Esophagus muscularis mucosa (tissue), 4 donors: ENCODE data around the gene ASIC2. TPM values are rescaled to one million over a fixed set of nuclear protein-coding genes. Genes with fewer than 3 reads are reported as not detected.
"Not testable (repeated sequence)": the region's sequence is repeated elsewhere in the genome, so short reads cannot be mapped to it uniquely, and the experiment has no call there.

Experiments used
- DNase-seq: peaks from one replicate; pipeline ENCODE4 v3.0.0-alpha.2; 2017; ENCODE audit errors: extremely low spot score
- H3K27ac ChIP-seq, 4 donors: fragments of 200-600 bp; sonication (generic); replicated peaks in 1 of 4; 1 replicate in 3 of 4; 2 replicates in 1 of 4; pipeline ENCODE4 v1.5.1; 2016 to 2019; ENCODE audit warnings: mild to moderate bottlenecking in 1 of 4
- H3K27me3 ChIP-seq, 4 donors: fragments of 200-600 bp; sonication (generic); one replicate each; pipeline versions ENCODE4 v1.5.1 to v1.6.0; 2016 to 2019
- H3K36me3 ChIP-seq, 4 donors: fragments of 200-600 bp; sonication (generic); one replicate each; pipeline ENCODE4 v1.5.1; 2016 to 2019
- H3K4me1 ChIP-seq, 4 donors: fragments of 200-600 bp; sonication (generic); one replicate each; pipeline ENCODE4 v1.5.1; 2016 to 2019
- H3K4me3 ChIP-seq, 4 donors: fragments of 200-600 bp; sonication (generic); 1 replicate in 2 of 4; 2 replicates in 2 of 4; pipeline ENCODE4 v1.5.1; 2016 to 2019; ENCODE audit warnings: mild to moderate bottlenecking in 4 of 4, moderate library complexity in 1 of 4
- H3K9me3 ChIP-seq, 4 donors: fragments of 200-600 bp; sonication (generic); 1 replicate in 3 of 4; 2 replicates in 1 of 4; pipeline ENCODE4 v1.5.1; 2016 to 2019
- EP300 ChIP-seq: sonication (generic); formaldehyde crosslinking; IDR thresholded peaks from one replicate; pipeline ENCODE4 v1.6.1; 2017; ENCODE audit warnings: antibody characterized with exemption
- POLR2A ChIP-seq: fragments of 450-650 bp; IDR thresholded peaks from one replicate; pipeline ENCODE4 v1.6.1; 2017; ENCODE audit warnings: antibody characterized with exemption, moderate library complexity, mild to moderate bottlenecking, low read depth
- POLR2AphosphoS5 ChIP-seq, 2 donors: sonication (generic); formaldehyde crosslinking; IDR thresholded peaks; one replicate each; pipeline ENCODE4 v1.6.1; 2017; ENCODE audit warnings: antibody characterized with exemption in 2 of 2
- WGBS: methylation state at CpG from one replicate; pipeline ENCODE4 v1.1.5; 2018; 5-methylcytosine and 5-hydroxymethylcytosine counted together
- intact Hi-C: fragments of 100-400 bp; cut with DNase I; formaldehyde crosslinking; loops from one replicate; pipeline ENCODE4 v1.15.1; 2023
- total RNA-seq, 4 donors: library from RNA; depleted of rRNA; stranded (reverse); fragments of >200 nt; gene quantifications; one replicate each; pipeline versions ENCODE4 v1.1.0 to v1.2.1, GENCODE V29; 2016
- TF ChIP-seq, protein P1 (sequence below), 3 experiments: fragments of 200-600 bp in 2 of 3; fragments of 450-650 bp in 1 of 3; sonication (generic) in 2 of 3; IDR thresholded peaks; one replicate each; pipeline ENCODE4 v1.5.1; 2017 to 2019; ENCODE audit warnings: antibody characterized with exemption in 3 of 3, mild to moderate bottlenecking in 2 of 3, moderate library complexity in 1 of 3

Gene ASIC2
- total RNA-seq, 4 donors from 2014 or later, result 0.13 TPM; not detected in 3

- no peaks in the 10 kb centered on the region for H3K36me3 ChIP-seq
- no peak overlapping the region for H3K27ac ChIP-seq
- H3K4me1 ChIP-seq, result peaks cover 0 to 7% (median 6%) of the 10 kb centered on the region in 4 donors
- intact Hi-C loops, result no loop called here
- H3K9me3 ChIP-seq, result peaks cover 0 to 6% (median 0%) of the 10 kb centered on the region in 4 donors
- TF ChIP-seq POLR2A (no peak), EP300 (no peak), POLR2AphosphoS5 (IDR thresholded peaks at IDR 0.05) (no peak)
- TF ChIP-seq, protein P1, sequence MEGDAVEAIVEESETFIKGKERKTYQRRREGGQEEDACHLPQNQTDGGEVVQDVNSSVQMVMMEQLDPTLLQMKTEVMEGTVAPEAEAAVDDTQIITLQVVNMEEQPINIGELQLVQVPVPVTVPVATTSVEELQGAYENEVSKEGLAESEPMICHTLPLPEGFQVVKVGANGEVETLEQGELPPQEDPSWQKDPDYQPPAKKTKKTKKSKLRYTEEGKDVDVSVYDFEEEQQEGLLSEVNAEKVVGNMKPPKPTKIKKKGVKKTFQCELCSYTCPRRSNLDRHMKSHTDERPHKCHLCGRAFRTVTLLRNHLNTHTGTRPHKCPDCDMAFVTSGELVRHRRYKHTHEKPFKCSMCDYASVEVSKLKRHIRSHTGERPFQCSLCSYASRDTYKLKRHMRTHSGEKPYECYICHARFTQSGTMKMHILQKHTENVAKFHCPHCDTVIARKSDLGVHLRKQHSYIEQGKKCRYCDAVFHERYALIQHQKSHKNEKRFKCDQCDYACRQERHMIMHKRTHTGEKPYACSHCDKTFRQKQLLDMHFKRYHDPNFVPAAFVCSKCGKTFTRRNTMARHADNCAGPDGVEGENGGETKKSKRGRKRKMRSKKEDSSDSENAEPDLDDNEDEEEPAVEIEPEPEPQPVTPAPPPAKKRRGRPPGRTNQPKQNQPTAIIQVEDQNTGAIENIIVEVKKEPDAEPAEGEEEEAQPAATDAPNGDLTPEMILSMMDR (IDR thresholded peaks at IDR 0.05), result no peak
- 77% methylated on average over 9 of the region's 9 CpGs for WGBS
- peaks cover 0 to 30% (median 0%) of the 10 kb centered on the region in 4 donors for H3K27me3 ChIP-seq
- no peak for DNase-seq
- H3K4me3 ChIP-seq, result no peak overlapping the region
Measured at GRCh38 chr17:32993977-32994376, 299.1 kb downstream of the ASIC2 start.

GRCh38 chr17:32992321-32993033 lies 300.6 kb downstream of the ASIC2 start:
- H3K4me1 ChIP-seq, result no peaks in the 10 kb centered on the region
- intact Hi-C loops, result no loop called here
- DNase-seq, result no peak
- no peak overlapping the region for H3K4me3 ChIP-seq
- TF ChIP-seq, protein P1 (IDR thresholded peaks at IDR 0.05), result no peak
- TF ChIP-seq POLR2A, result no peak
- TF ChIP-seq EP300, result no peak
- no peak for TF ChIP-seq POLR2AphosphoS5 (IDR thresholded peaks at IDR 0.05)
- H3K9me3 ChIP-seq, result peaks cover 0 to 17% (median 4%) of the 10 kb centered on the region in 4 donors
- H3K27me3 ChIP-seq, result peaks cover 0 to 19% (median 0%) of the 10 kb centered on the region in 4 donors
- H3K36me3 ChIP-seq, result no peaks in the 10 kb centered on the region
- WGBS, result 73% methylated on average over 13 of the region's 13 CpGs
- no peak overlapping the region for H3K27ac ChIP-seq

- 73% methylated on average over 3 of the region's 3 CpGs for WGBS
- TF ChIP-seq, protein P1 (IDR thresholded peaks at IDR 0.05), result no peak
- no peak for TF ChIP-seq POLR2AphosphoS5 (IDR thresholded peaks at IDR 0.05)
- TF ChIP-seq POLR2A, result no peak
- no peak for TF ChIP-seq EP300
- intact Hi-C loops, result no loop called here
- Histone ChIP-seq H3K27ac (no peak overlapping the region), H3K4me3 (no peak overlapping the region), H3K9me3 (peaks cover 0 to 18% (median 8%) of the 10 kb centered on the region in 4 donors), H3K27me3 (peaks cover 0 to 8% (median 0%) of the 10 kb centered on the region in 4 donors), H3K36me3 (no peaks in the 10 kb centered on the region), H3K4me1 (no peaks in the 10 kb centered on the region)
- no peak for DNase-seq
Measured at GRCh38 chr17:32988481-32989101, 304.5 kb downstream of the ASIC2 start.

GRCh38 chr17:32987868-32988267 lies 305.2 kb downstream of the ASIC2 start:
- H3K9me3 ChIP-seq, result peaks cover 0 to 18% (median 8%) of the 10 kb centered on the region in 4 donors
- intact Hi-C loops, H3K4me3 ChIP-seq, DNase-seq, H3K4me1 ChIP-seq, H3K36me3 ChIP-seq, H3K27ac ChIP-seq, H3K27me3 ChIP-seq: not testable (repeated sequence)
- WGBS, result 58% methylated on average over 2 of the region's 2 CpGs

GRCh38 chr17:32987453-32987805 lies 305.7 kb downstream of the ASIC2 start:
- DNase-seq, intact Hi-C loops, H3K27ac ChIP-seq, H3K27me3 ChIP-seq, H3K36me3 ChIP-seq, H3K4me3 ChIP-seq, H3K4me1 ChIP-seq: not testable (repeated sequence)
- peaks cover 0 to 18% (median 8%) of the 10 kb centered on the region in 4 donors for H3K9me3 ChIP-seq
- no CpG with 5 or more reads among the region's 1 CpG for WGBS
